Stimulated activated naive CD8-positive, alpha-beta T cell treated with anti-CD3 and anti-CD28 coated beads, Interleukin-15, Interleukin-2, amounts not matched to agents 100 U/mL and 50 U/mL, for 24 hours (primary cell): ENCODE results near the gene DNM3.

Experiments used
- ATAC-seq: fragments of 150-1000 bp; cut with Tn5 transposase; one replicate; pipeline ENCODE4 v1.10.0; 2021
- DNase-seq: peaks from one replicate; pipeline ENCODE4 v3.0.0; 2021

The DNM3 gene

DNA sequence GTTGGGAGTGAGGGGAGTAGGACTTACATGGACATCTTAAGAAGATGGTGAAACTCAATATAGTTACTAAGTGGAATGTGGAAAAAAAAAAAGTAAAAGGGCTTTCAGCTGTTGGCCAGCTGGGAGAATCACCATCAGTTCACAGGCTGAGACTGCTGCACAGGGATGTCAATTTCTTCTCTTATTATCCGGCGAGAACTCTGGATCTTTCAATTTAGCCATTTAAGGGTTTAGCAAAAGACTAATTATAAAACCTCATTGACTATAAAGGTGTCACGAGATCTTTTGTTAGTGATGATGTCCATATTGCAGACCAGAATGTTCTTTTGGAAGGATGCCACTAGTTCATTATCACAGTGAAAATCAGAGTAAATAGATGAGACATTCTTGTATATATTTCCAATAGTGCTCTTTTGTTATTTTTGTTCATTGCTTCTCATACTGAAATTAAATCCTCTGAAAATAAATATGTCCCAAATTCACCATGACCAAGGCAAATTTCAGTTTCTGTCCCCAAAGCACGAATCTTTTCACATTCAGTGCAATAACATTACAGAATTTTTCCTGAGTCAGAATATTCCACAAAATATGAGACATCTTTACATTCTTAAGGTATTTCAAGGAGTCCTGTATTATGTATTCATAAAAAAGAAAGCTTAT lies 266.1 kb downstream of the DNM3 start:
- DNase-seq (no peak), ATAC-seq (no peak)

DNA sequence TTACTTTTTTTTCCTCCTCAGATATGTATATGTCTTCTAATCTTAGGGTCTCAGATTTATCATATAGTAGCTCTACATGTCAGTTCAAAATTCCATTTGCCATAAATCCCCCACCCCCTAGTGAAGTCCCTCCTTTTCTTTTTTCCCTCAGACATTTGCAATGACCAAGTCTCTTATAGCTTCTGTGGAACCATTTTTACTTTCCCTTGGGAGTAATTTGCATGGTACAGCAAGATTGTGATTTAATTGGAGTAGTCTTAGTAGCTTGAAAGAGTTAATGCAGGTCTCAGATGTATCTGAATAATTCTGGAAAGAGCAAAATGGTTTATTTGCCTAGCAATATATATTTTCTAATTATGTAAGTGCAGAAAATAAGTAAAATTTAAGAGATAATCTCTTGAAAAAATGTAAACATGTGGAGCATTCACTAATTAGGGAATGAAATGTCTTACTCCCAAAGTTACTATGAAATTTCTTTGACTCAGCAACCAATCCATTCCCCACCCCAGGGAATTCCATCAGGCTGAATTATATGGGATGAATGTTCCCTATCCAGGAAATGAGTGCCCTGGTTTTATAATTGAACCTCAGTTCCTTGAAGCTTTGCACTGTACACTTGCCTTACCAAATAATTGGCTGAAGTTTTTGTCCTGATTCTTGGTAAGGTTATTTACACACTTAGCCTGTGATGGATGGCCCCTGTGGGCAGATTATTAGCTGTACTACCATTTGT lies 267.0 kb downstream of the DNM3 start:
- ATAC-seq (no peak), DNase-seq (no peak)

DNA sequence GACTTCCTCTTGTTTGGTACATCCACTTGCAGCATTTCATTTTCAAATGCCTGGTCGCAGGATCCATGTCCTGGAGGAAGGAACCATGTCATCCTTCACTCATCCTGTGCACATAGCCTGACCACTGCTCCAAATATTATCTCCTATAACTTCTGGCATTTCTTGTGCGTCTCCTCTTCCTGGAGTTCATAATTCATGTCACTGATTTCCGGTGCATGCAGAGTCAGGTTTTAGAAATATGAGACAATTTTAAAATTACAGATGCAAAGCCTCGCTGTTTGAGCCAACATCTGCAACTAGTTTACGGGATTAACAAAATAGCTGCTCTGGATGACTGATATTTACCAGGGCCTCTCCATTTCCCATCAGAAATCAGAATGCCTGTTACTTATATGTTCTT lies 268.1 kb downstream of the DNM3 start:
- DNase-seq (no peak), ATAC-seq (no peak)

DNA sequence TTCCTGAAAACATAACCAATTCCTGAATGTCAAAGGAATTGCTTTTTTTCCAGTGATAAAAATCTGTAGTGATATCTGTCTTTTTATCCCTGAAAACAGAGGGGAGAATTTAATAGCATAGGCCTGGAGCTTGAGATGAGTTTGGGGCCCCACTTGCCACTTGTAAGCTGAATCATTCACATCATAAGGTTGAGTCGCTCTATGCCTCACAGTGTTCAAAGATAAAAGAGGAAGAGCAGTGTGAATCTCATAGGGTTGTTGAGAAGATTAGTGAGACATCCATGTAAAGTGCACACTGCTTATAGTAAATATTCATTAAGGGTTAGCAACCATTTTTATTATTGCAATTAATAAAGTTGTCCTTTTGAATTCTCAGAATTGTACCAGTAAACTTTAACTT lies 271.3 kb downstream of the DNM3 start:
- peak; percentile 43 for ATAC-seq
- no peak for DNase-seq

DNA sequence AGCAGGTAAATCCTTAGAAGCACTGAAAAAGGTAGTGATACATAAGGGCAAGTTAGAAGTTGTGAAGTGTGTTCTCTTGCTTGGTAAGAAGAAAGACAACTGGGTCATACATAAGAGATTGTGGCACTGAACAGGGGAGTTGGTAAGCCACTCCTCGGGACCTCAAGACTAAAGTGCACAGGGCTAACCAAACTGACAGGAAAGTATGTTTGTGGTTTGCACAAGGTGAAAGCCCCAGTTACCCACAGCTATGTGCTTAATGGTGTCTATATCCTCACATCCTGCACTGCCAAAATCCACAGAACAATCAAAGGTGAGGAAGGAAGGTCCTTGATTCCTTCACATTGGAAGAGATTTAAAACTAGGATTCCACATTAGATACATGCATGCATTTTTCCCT lies 276.5 kb downstream of the DNM3 start:
- ATAC-seq, result peak; percentile 86
- DNase-seq, result no peak

DNA sequence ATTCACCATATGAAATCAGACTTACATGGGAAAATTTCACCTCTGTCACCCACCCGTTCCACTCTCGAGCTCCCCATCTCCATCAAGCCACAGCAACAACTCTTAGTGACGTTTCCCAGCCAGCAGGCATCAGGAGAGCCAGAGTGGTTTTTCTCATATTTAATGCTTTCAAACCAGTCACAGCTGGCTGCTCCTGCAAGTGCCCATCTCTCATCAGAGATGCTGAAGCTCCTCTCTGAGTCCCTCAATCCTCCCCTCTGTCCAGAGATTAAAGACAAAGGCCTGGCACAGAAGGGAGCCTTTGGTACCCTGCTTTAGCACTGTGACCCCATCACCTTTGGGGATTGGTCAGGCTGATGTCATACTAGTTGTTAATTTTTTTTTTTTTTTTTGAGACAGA lies 277.3 kb downstream of the DNM3 start:
- ATAC-seq (no peak), DNase-seq (no peak)

DNA sequence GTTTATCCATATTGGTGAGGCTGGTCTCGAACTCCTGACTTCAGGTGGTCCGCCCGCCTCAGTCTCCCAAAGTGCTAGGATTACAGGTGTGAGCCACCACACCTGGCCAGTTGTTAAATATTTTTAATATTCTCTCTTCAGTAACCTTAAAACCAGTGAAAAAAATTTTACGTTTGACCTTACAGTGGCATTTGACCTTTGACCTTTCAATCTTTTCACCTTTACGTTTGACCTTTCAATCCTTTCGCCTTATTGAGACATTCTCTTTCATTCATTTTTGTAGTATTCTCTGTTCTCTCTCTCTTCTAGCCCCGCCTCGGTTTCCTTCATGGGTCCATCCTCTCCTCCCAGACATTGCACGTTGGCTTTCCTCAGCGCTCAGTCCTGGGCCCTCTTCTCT lies 277.9 kb downstream of the DNM3 start:
- DNase-seq (no peak), ATAC-seq (no peak)

DNA sequence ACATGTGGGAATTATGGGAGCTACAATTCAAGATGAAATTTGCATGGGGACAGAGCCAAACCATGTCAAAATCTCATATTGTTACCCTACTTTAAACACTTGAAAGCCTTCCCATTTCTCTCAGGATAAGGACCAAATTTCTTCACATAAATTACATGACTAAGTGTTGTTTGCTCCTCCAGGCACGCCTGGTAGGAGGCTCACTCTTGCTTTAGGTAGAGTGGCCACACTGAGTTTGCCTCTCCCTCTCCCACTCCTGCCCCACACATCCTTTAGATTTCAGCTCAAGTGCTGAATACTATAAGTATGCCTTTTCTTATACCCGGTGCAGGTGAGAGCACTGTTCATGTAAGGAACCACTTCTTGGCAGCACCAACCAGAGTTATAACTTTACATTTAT lies 279.1 kb downstream of the DNM3 start:
- no peak for ATAC-seq
- no peak for DNase-seq

DNA sequence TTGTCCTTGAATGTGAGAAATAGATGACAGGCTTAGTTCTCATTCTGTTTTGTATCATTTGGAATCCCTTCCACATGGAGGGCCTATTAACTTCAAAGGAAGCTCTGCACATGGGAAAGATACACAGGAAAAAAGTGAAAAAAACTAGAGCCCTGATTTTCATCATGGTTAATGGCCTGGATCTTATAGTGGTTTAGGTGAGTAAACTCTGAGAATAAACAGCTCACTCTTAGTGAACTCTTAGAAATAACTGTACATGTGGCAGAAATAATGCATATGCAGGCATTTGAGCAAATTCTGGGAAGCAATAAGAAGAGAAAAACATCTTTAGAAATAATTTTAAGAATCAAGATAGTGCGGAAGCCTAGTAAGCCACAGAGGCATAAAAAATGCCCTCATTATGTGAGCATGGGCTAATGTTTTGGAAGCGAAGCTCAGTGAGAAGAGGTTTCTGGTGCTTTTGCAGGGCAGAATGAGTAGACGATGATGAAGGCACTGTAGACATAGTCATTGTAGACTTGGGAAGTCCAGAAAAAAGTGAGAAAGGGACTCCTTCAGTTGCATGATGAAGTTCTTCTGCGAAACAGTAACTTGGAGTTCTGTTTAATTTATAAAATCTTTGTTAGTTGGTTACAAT lies 279.9 kb downstream of the DNM3 start:
- no peak for ATAC-seq
- DNase-seq, result no peak

DNA sequence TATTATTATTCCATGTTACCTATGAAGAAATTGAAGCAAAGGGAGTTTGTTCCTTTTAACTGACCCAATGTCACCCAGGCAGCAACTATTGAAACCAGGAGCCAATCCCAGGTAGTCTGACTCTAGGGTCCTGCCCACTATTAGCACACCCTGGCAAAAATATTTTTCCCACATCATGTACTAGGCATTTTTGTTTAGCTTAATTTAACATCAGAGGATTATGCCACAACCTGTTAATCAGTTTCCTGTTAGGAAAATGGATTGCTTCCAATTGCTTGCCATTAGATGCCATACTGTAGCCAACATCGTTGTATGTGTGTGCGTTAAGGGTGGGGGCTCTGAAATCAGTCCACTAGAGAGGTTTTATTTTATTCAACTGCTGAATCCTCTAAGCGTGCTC lies 281.1 kb downstream of the DNM3 start:
- ATAC-seq, result no peak
- no peak for DNase-seq

DNA sequence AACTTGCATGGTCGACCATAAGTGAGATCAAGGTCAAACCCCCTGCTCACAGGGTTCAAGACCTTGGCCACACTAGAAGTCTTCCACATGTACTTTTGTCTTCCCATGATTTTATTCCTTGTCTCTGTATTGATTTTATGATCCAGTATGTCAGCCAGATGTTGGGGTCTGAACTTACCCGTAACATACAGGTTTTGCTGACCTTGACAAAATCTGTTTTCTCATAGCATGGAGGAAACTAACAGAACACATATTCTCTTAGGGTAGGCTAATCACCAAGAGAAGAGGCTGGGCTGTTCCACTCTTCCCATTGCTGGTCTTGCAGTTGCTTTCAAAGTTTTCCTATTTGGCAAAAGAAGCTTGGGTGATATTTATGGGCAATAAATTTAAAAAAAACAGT lies 284.0 kb downstream of the DNM3 start:
- DNase-seq (no peak), ATAC-seq (no peak)

DNA sequence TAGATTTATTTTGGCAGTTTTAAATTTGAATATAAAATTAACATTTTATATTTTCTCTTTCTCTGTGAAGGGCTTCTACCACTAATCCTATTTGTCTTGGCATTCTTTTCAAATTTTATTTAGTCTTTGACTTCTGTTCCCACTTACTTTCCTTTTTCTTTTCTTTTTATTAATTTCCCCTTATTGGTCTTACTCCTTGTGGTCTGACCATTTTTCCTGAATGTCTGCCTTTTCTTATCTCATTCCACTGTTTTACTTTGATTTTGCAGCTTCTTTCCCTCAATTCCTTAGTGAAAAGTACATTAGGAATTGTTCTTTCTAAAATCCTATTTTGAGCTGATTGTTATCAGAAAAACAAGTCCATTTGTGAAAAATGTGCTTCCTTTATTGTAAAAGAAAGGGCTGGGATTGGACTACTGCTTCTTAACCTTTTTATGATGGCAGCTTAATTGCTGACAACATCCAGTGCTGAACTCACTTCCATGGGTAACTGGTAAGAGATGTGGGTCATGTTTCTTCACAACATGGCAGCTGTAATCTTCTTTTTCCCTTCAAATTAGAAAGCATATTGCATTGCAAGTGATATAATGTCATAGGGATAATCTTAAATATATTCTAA lies 284.6 kb downstream of the DNM3 start:
- no peak for DNase-seq
- ATAC-seq, result no peak

DNA sequence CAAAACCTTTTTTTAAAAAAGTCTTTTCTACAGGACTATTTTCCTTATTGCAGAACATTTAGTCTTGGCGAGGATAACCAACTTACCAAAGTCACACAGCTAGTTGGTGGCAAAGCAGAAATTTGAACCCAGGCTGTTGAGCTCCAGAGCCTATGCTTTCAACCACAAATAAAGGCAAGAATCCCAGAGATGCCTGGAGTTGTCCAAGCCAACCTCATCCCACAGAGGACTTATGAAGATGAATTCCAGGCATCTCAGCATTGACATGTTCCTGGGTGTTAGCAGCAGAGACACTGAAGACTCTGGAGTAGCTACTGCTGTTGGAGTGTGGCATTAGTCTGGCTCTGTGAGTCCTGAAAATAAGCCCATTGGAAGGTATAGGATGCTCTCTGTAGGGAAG lies 291.5 kb downstream of the DNM3 start:
- ATAC-seq (no peak), DNase-seq (no peak)

DNA sequence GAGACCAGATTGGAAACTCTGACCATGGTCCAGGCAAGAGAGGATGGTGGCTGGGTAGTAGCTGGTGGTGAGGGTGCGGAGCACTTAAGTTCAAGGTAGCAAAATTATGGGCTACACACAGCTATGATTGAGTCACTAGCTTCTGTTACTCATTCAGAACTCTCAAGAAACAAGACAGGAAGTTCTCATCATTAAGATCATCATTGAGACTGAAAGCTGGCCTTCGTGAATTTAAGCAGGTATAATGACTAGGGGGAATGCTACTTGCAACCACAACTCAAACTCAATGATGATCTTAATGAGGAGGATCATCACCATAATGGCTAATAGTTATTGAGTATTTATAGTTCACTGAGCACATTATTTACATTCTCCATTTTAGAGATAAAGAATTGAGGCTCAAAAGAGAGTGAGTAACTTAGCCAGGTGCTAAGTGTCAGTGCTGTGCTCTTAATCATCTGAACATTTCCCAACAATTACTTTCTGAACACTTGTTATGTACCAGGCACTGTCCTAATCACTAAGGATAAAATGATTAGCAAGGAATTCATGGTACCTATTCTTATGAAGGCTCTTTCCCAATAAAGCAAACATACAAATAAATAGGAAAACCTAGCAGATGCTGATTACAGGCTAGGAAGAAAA lies 292.9 kb downstream of the DNM3 start:
- DNase-seq (no peak), ATAC-seq (peak; percentile 78)

DNA sequence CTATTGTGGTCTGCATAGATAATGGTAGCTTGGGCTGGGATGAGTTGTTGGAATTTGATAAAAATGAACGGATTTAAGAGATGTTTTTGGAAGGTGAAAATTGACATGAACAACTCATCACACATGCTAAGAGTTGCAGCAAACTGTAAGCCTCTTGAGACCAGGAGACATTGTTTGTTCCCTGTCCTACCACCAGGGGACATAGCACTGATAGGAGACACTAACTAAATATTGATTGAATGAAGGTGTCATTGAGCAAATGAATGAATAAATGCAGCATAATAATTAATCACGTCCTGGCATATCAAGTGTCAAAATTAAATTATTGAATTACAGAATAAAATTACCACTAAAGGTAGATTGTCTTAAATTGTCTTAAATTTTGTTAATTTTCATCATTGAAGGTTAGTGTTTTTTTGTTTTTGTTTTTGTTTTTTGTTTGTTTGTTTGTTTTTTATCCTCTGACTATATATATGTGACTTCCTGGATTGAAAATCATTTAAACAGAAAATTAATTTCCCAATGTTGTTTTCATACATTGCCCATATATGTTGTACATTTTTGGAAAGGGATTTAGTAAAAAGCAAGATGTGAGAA lies 293.9 kb downstream of the DNM3 start:
- no peak for DNase-seq
- no peak for ATAC-seq

DNA sequence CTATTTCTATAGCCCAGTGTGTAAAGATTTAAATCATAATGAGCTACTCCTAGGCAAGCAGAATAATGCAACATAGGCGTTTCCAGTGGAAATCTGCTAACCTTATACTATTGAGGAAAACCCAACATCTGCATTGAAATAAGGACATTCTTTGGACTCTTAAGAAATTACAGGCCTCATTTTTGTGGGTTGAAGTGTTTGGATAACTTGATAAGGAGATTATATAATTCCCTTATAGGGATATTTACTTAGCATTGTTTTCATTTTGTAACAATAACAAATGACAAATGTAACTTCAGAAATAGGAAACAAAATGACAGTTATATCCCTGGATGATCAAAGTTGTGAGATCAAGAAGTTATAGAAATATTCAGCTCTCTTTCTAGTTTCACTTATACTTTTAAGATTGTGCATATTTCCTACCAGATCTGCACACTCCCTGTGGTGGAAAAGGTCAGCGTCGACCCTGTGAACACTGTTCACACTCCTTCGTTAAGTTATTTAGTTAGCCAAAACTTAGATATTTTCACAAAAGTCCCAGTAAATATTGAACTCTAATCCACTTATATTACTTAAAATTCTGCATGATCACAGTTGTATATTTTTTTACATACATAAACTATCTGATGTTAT lies 294.8 kb downstream of the DNM3 start:
- ATAC-seq (no peak), DNase-seq (no peak)

DNA sequence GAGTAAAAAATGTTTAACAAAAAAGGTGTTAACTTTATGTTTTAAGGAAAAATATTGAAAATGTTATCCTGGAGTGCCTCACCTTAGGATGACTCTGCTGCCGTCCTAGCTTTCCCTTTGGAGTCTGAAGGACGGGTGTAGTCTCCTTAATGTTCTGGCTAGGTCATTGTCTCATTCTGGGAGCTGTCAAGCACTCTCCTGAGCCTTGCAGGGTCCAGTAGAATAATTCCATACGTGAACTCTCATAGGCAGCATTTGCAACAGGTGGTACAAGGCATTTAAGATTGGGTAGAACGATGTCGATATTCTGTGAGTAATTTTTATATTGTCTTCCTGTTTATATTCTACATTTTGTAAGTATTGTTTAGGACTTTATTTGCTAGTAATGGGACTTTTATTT lies 295.6 kb downstream of the DNM3 start:
- ATAC-seq (no peak), DNase-seq (no peak)

DNA sequence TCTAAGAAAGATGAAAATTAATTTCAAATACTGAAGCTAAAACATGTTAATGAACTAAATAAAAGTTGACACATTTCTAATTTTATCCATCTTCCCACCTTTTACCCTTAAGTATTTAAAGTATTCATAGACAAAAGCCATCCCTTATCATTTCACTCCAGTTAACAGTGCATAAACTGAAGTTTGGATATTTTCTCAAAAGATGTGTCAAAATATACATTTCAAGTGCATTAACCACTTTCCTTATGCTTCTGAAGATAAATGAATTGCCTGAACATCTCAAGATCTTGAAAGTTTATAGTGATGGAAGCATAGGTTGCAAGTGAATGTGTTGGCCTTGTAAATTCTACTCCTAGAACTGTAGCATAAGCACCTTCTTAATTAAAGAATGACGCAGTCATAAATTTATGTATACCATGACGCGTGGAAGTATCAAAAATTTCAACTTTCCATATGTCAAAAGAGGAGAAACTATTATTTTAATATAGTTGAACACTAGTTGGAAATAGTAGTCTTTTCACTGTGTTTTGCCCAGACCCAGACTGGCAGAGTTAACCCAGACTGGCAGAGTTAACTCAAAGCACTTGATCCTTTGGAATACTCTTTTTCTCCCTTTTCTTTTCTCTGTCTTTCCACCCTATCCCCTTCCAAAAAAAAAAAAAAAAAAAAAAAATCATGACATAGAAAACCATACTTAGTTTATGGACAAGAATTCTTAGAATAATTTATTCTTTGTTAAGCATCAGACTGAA lies 296.6 kb downstream of the DNM3 start:
- ATAC-seq (no peak), DNase-seq (no peak)

DNA sequence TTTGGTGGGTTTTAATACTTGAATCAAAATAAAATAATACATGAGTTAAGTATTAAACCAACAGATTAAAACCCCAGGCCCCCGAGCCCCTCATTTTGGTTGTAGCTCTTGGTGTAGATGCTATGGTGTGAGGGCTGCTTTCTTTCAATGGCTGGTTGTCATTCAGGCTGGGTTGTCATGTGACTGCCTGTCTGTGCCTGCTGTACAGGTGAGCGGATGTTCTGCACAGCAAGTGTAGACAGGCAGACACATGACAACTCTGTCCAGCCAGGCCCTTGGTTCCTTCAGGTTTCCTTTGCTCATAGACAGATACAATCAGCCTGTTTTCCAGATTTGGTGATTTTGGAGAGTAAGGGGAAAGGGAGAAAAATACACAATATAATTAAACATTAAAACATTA lies 297.3 kb downstream of the DNM3 start:
- DNase-seq (no peak), ATAC-seq (no peak)

DNA sequence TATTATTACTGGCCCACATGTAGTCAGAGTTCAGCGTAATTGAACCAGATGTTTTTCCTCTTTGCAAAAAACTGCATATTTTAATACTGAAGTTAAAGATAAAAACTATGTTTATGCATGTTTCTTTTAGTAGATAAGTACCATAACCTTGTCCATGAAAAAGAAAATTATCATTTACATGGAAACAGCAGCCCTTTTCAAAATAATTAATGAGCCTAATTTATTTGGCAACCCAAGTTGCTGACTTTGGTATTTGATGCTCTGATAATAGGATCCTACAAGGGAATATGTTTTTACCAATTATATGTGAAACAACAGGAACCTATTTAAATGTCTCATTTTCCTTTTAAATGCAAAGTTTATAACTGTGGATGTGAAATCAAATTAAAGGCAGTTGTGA lies 297.9 kb downstream of the DNM3 start:
- DNase-seq, result no peak
- ATAC-seq, result no peak

DNA sequence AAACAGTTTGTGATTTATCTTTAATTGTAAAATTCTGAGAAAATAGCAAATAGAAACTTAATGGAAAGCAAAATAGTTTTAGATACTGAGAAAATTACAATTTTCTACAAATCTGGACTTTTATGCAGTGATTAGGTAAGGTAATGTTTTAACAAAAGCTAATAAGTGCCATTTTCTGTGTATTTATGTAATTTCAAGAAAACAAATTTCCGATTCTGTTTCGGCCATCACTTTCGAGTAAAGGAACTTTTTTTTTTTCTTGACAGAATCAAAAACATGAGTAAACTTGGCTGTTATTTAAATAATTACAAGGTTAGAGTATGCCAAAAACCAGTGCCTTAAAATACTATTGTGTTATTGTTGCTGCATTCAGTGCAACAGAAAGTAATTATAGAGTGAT lies 298.8 kb downstream of the DNM3 start:
- no peak for DNase-seq
- ATAC-seq, result no peak
